HCT116 (cell line): ENCODE data around the gene DCDC2C. TPM values are rescaled to one million over a fixed set of nuclear protein-coding genes. Genes with fewer than 3 reads are reported as not detected.

Experiments used
- ATAC-seq: fragments of 200-7000 bp; cut with Tn5 transposase; 2 replicates; pipeline ENCODE4 v1.9.1; 2020; ENCODE audit warnings: mild to moderate bottlenecking, moderate library complexity
- BruUV-seq: library from RNA; stranded (reverse); fragments of 400-500 nt; replicated peaks from 2 replicates; lab custom pipeline; 2021; lab: Mats Ljungman, UMichigan
- CTCF ChIA-PET: fragments of 300-600 bp; sonication (Branson Sonifier 250); formaldehyde crosslinking; loops from one replicate; lab custom pipeline; 2021; ENCODE audit warnings: antibody characterized with exemption; lab: Charles Lee
- POLR2A ChIA-PET: fragments of 300-600, 350-600 bp; sonication (Branson Sonifier 250); formaldehyde crosslinking; loops from one replicate; lab custom pipeline; 2021; ENCODE audit warnings: antibody characterized with exemption; lab: Charles Lee
- RAD21 ChIA-PET, 2 experiments: fragments of 300-600 bp; sonication (Branson Sonifier 250); formaldehyde crosslinking; loops; one replicate each; lab custom pipeline; 2023; ENCODE audit warnings: low total read pairs in 2 of 2; ENCODE audit not compliant: uncharacterized antibody in 2 of 2, unreplicated experiment in 2 of 2, low non-redundant PET in 1 of 2; lab: Charles Lee
- DNase-seq: peaks from one replicate; pipeline ENCODE4 v3.0.0-alpha.2; 2010; ENCODE audit warnings: low read depth, low spot score
- H2AFZ ChIP-seq: fragments of 200-600 bp; shearing (Covaris generic), sonication (generic); 2 replicates; pipeline ENCODE4 v1.6.1; 2017; ENCODE audit warnings: low read depth, mixed run types, mixed read lengths, antibody characterized with exemption, low read length; ENCODE audit not compliant: poor library complexity, severe bottlenecking
- H3K27ac ChIP-seq: 2 replicates; pipeline ENCODE4 v1.5.1; 2012; ENCODE audit warnings: low read depth, low read length
- H3K27me3 ChIP-seq: fragments of 200-600 bp; sonication (generic); 2 replicates; pipeline ENCODE4 v1.6.1; 2016; ENCODE audit warnings: mixed run types, low read length, mixed read lengths; ENCODE audit not compliant: insufficient read depth
- H3K36me3 ChIP-seq, 2 experiments: fragments of 200-500 bp in 1 of 2; fragments of 200-600 bp in 1 of 2; sonication (Bioruptor generic) in 1 of 2; sonication (generic) in 1 of 2; 2 replicates each; pipeline versions ENCODE4 v1.5.1 to v1.6.1; 2014 to 2016; ENCODE audit warnings: low read length in 2 of 2, inconsistent platforms in 1 of 2, mixed read lengths in 1 of 2, mixed run types in 1 of 2; ENCODE audit not compliant: insufficient read depth in 2 of 2, control insufficient read depth in 1 of 2
- H3K4me1 ChIP-seq, 2 experiments: fragments of 200-600 bp in 1 of 2; sonication (generic) in 1 of 2; 2 replicates each; pipeline versions ENCODE4 v1.5.1 to v1.6.1; 2012 to 2017; ENCODE audit warnings: low read length in 2 of 2, inconsistent platforms in 1 of 2, mild to moderate bottlenecking in 1 of 2, mixed read lengths in 1 of 2, mixed run types in 1 of 2, moderate library complexity in 1 of 2; ENCODE audit not compliant: insufficient read depth in 2 of 2, control insufficient read depth in 1 of 2
- H3K4me2 ChIP-seq: fragments of 200-600 bp; sonication (generic); 2 replicates; pipeline ENCODE4 v1.6.1; 2017; ENCODE audit warnings: mixed run types, low read length, mixed read lengths
- H3K4me3 ChIP-seq, 2 experiments: fragments of 200-600 bp in 1 of 2; sonication (generic) in 1 of 2; replicated peaks in 1 of 2; 2 replicates each; pipeline ENCODE4 v1.5.1; 2011 to 2016; ENCODE audit warnings: low read length in 2 of 2, control low read depth in 1 of 2, low read depth in 1 of 2, mild to moderate bottlenecking in 1 of 2, mixed read lengths in 1 of 2, mixed run types in 1 of 2
- H3K79me2 ChIP-seq: fragments of 200-600 bp; sonication (generic); 2 replicates; pipeline ENCODE4 v1.6.1; 2017; ENCODE audit warnings: mild to moderate bottlenecking, mixed run types, low read length, moderate library complexity, mixed read lengths; ENCODE audit not compliant: insufficient read depth
- H3K9ac ChIP-seq: fragments of 200-600 bp; sonication (generic); 2 replicates; pipeline ENCODE4 v1.6.1; 2016; ENCODE audit warnings: low read length, mixed read lengths
- H3K9me2 ChIP-seq: fragments of 200-600 bp; sonication (generic), shearing (Covaris generic); 2 replicates; pipeline ENCODE4 v1.6.1; 2017; ENCODE audit warnings: mixed run types, mild to moderate bottlenecking, moderate library complexity; ENCODE audit not compliant: insufficient read depth
- H3K9me3 ChIP-seq, 2 experiments: fragments of 200-500 bp in 1 of 2; fragments of 200-600 bp in 1 of 2; sonication (Bioruptor generic) in 1 of 2; sonication (generic) in 1 of 2; 2 replicates each; pipeline ENCODE4 v1.6.1; 2014 to 2017; ENCODE audit warnings: low read length in 2 of 2, mixed read lengths in 2 of 2, inconsistent platforms in 1 of 2, low read depth in 1 of 2, mild to moderate bottlenecking in 1 of 2, mixed run types in 1 of 2, moderate library complexity in 1 of 2; ENCODE audit not compliant: control insufficient read depth in 1 of 2, insufficient read depth in 1 of 2
- H4K20me1 ChIP-seq: fragments of 200-600 bp; sonication (generic), shearing (Covaris generic); 2 replicates; pipeline ENCODE4 v1.6.1; 2017; ENCODE audit warnings: mixed run types, mild to moderate bottlenecking, moderate library complexity; ENCODE audit not compliant: insufficient read depth
- CEBPB ChIP-seq: IDR thresholded peaks from 2 replicates; pipeline ENCODE4 v1.6.1; 2012; ENCODE audit warnings: low read depth
- CTCF ChIP-seq, 3 experiments: fragments of 200-600 bp in 1 of 3; sonication (generic) in 1 of 3; IDR thresholded peaks in 2 of 3; conservative IDR thresholded peaks in 1 of 3; 2 replicates each; pipeline ENCODE4 v1.5.1; 2012 to 2017; ENCODE audit warnings: low read depth in 2 of 3, low read length in 2 of 3, antibody characterized with exemption in 1 of 3, borderline replicate concordance in 1 of 3, control low read depth in 1 of 3, mild to moderate bottlenecking in 1 of 3, mixed read lengths in 1 of 3, mixed run types in 1 of 3, moderate library complexity in 1 of 3; ENCODE audit not compliant: insufficient read depth in 1 of 3
- FOSL1 ChIP-seq: IDR thresholded peaks from 2 replicates; pipeline ENCODE4 v1.6.1; 2012; ENCODE audit warnings: low read depth
- POLR2A ChIP-seq: IDR thresholded peaks from 2 replicates; pipeline ENCODE4 v1.7.0; 2011; ENCODE audit warnings: borderline replicate concordance; ENCODE audit not compliant: insufficient read depth, insufficient read length; ENCODE audit errors: extremely low read depth
- RAD21 ChIP-seq: IDR thresholded peaks from 2 replicates; pipeline ENCODE4 v1.6.1; 2012; ENCODE audit warnings: low read depth, mild to moderate bottlenecking
- REST ChIP-seq: IDR thresholded peaks from 2 replicates; pipeline ENCODE4 v1.6.1; 2012; ENCODE audit warnings: low read depth
- SP1 ChIP-seq: IDR thresholded peaks from 2 replicates; pipeline ENCODE4 v1.6.1; 2012; ENCODE audit warnings: low read depth
- SRF ChIP-seq: IDR thresholded peaks from 2 replicates; pipeline ENCODE4 v1.6.1; 2012; ENCODE audit warnings: low read depth
- TCF7L2 ChIP-seq: IDR thresholded peaks from 2 replicates; pipeline ENCODE4 v1.7.0; 2011; ENCODE audit warnings: borderline replicate concordance, inconsistent platforms; ENCODE audit not compliant: insufficient read depth, insufficient read length; ENCODE audit errors: extremely low read depth
- intact Hi-C: fragments of 100-400 bp; cut with micrococcal nuclease; formaldehyde crosslinking; loops from 2 replicates; pipeline ENCODE4 v1.10.0; 2022
- total RNA-seq: library from RNA; stranded (reverse); gene quantifications from one replicate; pipeline ENCODE4 v1.2.1, GENCODE V29; 2021; ENCODE audit not compliant: unreplicated experiment
- TF ChIP-seq, protein P1 (sequence below): IDR thresholded peaks from 2 replicates; pipeline ENCODE4 v1.6.1; 2012
- TF ChIP-seq, protein P2 (sequence below): IDR thresholded peaks from 2 replicates; pipeline ENCODE4 v1.6.1; 2012

The DCDC2C gene
- total RNA-seq, 1 experiment from 2014 or later: not detected

GRCh38 chr2:3807853-3808252 is 104.5 kb downstream of the DCDC2C start:
- no peaks in the 10 kb centered on the region for H3K36me3 ChIP-seq
- no peaks in the 10 kb centered on the region for H3K79me2 ChIP-seq
- intact Hi-C loops: no loop called here
- H4K20me1 ChIP-seq: no peaks in the 10 kb centered on the region
- TF ChIP-seq CTCF (IDR thresholded peaks at IDR 0.05 in 2 of 3, conservative IDR thresholded peaks at IDR 0.05 in 1 of 3; ENCODE audit: borderline replicate concordance in 1 of 3, insufficient read depth in 1 of 3, low read depth in 2 of 3, low read length in 2 of 3): no peak
- no peak overlapping the region for H3K4me3 ChIP-seq
- CTCF ChIA-PET: interaction anchor here (0.9 to 4.1 kb wide), 4 partner anchors 27 to 115 kb away, joined by 3 to 31 read pairs (median 8); no protein-coding TSS in a partner anchor
- no peak overlapping the region for H3K4me2 ChIP-seq
- DNase-seq: no peak
- POLR2A ChIA-PET: no interaction called here
- no peaks in the 10 kb centered on the region for H3K9me2 ChIP-seq
- H3K27ac ChIP-seq: no peak overlapping the region
- H2AFZ ChIP-seq: no peak overlapping the region
- no peak overlapping the region for H3K9ac ChIP-seq
- no peak for ATAC-seq
- peaks cover 5% of the 10 kb centered on the region; the same call in 1 of the 2 replicates for H3K27me3 ChIP-seq
- no TSS peak for BruUV-seq
- no peaks in the 10 kb centered on the region for H3K9me3 ChIP-seq
- RAD21 ChIA-PET: no interaction called here
- H3K4me1 ChIP-seq: no peaks in the 10 kb centered on the region

GRCh38 chr2:3814706-3815245 is 111.4 kb downstream of the DCDC2C start:
- intact Hi-C loops: no loop called here
- POLR2A ChIA-PET: no interaction called here
- no peak for ATAC-seq
- TF ChIP-seq CEBPB (no peak), TCF7L2 (no peak), POLR2A (no peak), RAD21 (no peak), FOSL1 (no peak), CTCF (IDR thresholded peaks at IDR 0.05 in 2 of 3, conservative IDR thresholded peaks at IDR 0.05 in 1 of 3; ENCODE audit: borderline replicate concordance in 1 of 3, insufficient read depth in 1 of 3, low read depth in 2 of 3, low read length in 2 of 3) (no peak), REST (no peak), SRF (no peak), SP1 (no peak)
- TF ChIP-seq, protein P1, sequence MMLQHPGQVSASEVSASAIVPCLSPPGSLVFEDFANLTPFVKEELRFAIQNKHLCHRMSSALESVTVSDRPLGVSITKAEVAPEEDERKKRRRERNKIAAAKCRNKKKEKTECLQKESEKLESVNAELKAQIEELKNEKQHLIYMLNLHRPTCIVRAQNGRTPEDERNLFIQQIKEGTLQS: no peak
- TF ChIP-seq, protein P2, sequence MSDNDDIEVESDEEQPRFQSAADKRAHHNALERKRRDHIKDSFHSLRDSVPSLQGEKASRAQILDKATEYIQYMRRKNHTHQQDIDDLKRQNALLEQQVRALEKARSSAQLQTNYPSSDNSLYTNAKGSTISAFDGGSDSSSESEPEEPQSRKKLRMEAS: no peak

More at GRCh38 chr2:3814706-3815245, 111.4 kb downstream of the DCDC2C start:
- Histone ChIP-seq H3K36me3 (no peaks in the 10 kb centered on the region), H3K9me3 (no peaks in the 10 kb centered on the region), H3K4me3 (no peak overlapping the region), H3K9ac (no peak overlapping the region), H3K27me3 (no peaks in the 10 kb centered on the region), H3K9me2 (no peaks in the 10 kb centered on the region), H3K4me2 (no peak overlapping the region), H3K27ac (no peak overlapping the region), H3K79me2 (no peaks in the 10 kb centered on the region), H2AFZ (no peak overlapping the region), H4K20me1 (no peaks in the 10 kb centered on the region), H3K4me1 (no peaks in the 10 kb centered on the region)
- no peak for DNase-seq
- no TSS peak for BruUV-seq
- CTCF ChIA-PET: no interaction called here
- RAD21 ChIA-PET: no interaction called here
